ENCODE measurements around the gene TRPC1.
"Not testable (repeated sequence)": the region's sequence is repeated elsewhere in the genome, so short reads cannot be mapped to it uniquely, and the experiment has no call there.

Gene TRPC1

DNA sequence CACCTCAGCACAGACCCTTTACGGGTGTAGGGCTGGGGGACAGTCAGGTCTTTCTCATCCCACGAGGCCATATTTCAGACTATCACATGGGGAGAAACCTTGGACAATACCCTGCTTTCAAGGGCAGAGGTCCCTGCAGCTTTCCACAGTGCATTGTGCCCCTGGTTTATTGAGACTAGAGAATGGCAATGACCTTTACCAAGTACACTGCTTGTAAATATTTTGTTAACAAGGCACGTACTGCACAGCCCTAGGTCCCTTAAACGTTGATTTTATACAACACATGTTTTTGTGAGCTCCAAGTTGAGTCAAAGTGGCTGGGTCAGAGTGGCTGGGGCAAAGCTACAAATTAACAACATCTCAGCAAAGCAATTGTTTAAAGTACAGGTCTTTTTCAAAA lies 28.8 kb downstream of the TRPC1 start:
- DNase-seq (ENCODE audit: low read depth), result not testable (repeated sequence)

GRCh38 chr3:142754494-142754893 lies 30.7 kb downstream of the TRPC1 start:
- DNase-seq (ENCODE audit: low read depth), result no peak

GRCh38 chr3:142768338-142768737 lies 44.5 kb downstream of the TRPC1 start:
- DNase-seq (ENCODE audit: low read depth), result no peak

DNA sequence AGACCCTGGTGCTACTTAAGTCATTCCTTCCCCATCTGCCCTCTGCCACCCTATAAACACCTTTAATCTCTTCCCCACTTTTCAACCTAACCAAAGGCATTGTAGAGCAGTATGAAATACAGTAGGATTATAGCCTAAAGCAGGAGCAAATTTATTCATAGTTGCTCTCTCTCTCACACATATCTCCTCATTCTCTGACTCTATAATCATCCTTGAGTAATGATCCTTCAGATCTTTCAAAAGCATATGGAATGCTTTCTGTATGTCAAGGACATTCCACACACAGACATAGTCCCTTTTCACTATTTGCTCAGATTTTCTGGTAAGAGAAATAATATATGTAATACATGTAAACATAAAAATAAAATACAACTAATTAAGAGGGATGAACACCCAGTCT lies 54.1 kb downstream of the TRPC1 start:
- no peak for DNase-seq (ENCODE audit: low read depth)

- no peak for DNase-seq (ENCODE audit: low read depth)
Observed at GRCh38 chr3:142778541-142778940, 54.7 kb downstream of the TRPC1 start.

DNA sequence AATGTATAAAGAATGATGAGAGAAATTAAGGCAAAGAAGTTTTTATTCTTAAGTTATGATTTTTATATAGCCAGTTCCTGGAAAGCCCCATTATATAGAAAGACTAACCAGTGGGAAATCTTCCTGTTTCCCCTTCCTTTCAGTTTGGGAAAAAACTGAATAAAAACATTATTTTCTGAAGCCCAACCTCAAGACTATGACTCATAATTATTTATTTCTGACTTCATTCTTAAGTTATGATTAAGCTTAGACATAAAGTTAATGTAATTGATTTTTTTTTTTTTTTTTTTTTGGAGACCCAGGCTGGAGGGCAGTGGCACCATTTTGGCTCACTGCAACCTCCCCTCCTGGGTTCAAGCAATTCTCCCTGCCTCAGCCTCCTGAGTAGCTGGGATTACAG lies 55.8 kb downstream of the TRPC1 start:
- no peak for DNase-seq (ENCODE audit: low read depth)

- DNase-seq (ENCODE audit: low read depth), result no peak
Observed at GRCh38 chr3:142782616-142783015, 58.8 kb downstream of the TRPC1 start.

DNA sequence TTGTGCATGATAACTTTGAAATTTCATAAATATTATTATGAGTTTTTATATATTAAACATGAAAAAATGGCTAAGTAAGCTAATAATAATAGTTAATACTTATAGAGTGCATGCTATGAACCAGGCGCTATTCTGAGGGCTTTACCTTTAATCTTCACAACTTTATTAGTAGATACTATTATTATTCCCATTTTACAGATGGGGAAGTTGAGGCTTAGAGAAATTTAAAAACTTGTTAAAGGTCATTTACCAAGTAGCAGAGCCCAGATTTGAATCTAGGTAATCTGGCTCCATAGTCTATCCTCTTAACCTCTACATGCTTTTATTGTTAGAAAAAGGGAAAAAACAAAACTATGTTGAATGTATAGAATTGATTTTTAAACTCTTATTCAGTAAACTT lies 60.4 kb downstream of the TRPC1 start:
- DNase-seq (ENCODE audit: low read depth), result no peak

DNA sequence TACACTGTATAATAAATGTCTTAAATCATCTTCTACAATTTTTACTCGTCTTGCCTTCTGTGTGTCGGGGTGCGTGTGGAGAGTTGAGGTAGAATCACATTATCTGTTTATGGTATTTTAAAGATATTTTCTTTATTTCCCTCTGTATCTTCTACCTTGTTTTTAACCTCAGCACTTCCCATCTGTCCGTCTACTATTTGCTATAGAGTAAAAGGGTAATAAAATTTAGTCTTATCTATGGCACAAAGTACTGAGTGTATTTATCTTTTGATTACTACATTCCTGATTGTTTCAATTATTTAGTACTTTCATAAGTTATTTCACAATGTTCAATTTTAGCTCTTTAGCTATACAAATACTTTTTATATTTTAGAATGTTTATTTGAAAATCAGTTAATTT lies 62.2 kb downstream of the TRPC1 start:
- DNase-seq (ENCODE audit: low read depth), result no peak

DNA sequence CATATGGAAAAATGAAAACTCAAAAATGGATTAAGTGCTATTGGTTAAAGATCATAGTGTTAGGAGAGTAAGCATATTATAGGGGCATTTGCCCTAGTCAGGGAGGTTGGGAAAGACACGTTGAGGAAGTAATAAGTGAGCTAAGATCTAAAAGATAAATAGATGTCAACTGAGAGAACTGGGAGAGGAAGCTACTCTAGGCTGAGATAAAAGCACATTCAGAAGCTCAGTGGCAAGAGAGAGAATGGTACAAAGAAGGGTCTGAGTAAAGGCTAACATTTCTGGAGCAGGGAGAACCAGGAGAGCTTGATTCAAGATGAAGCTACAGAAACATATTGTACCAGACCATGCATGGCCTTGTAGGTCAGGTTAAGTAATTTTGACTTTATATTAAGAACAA lies 63.9 kb downstream of the TRPC1 start:
- no peak for DNase-seq (ENCODE audit: low read depth)

DNA sequence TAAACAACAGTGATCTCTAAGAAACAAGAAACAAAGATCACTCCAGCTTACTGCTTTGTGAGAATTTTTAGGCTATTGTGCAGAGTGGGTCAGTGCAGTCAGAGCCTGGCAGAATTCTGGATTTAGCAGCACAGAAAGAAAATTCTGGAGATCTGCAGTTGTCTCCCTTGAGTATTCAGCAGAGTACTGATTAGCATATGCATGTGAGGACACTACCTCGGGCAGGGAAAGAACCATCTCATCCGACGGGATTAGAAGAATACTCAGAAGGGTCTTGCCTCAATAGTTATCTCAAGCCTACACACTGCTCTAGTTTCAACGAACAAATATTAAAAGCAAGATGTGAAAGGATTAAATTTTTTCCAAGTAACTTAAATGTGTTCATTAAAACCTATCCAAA lies 70.7 kb downstream of the TRPC1 start:
- DNase-seq (ENCODE audit: low read depth), result no peak

- DNase-seq (ENCODE audit: low read depth), result no peak
Observed at GRCh38 chr3:142795332-142795731, 71.5 kb downstream of the TRPC1 start.

DNA sequence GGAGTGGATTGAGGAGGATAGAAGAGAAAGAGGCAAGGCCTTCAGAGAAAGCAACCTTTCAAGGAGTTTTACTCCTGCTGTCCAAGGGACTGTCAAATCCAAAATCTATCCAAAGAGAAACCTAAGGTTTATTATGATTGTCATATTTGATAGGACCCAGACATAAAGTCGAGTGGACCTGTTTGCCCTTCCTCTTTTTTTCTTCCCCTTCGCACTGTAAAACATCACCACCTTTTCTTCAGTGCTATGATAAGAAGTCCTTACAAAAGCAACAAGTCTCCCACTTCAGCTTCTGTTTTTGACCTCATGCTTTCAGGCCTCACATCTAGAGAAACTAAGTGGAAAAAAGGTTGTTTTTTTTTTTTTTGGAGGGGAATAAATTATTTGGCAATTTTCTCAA lies 73.0 kb downstream of the TRPC1 start:
- DNase-seq (ENCODE audit: low read depth), result no peak

- no peak for DNase-seq (ENCODE audit: low read depth)
Observed at GRCh38 chr3:142801746-142802145, 77.9 kb downstream of the TRPC1 start.

DNA sequence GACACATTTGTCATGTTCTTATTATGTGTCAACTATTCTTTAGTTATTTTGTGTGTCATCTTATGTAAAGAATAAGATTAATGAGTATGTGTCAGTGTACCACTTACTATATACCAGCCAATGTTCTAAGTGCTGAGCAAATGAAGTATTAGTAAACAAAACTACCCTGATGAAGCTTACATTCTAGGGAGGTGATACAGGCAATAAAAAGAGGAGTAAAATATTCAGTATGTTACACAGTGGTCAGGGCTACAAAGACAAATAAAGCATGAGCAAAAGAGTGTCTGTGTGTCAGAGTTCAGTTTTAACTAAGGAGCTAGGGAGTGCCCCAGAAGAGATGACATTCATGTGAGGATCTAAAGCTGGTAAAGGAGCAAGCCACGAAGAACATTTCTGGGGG lies 79.1 kb downstream of the TRPC1 start:
- DNase-seq (ENCODE audit: low read depth), result no peak

GRCh38 chr3:142808103-142808917 lies 84.5 kb downstream of the TRPC1 start:
- DNase-seq (ENCODE audit: low read depth), result peak; percentile 76

DNA sequence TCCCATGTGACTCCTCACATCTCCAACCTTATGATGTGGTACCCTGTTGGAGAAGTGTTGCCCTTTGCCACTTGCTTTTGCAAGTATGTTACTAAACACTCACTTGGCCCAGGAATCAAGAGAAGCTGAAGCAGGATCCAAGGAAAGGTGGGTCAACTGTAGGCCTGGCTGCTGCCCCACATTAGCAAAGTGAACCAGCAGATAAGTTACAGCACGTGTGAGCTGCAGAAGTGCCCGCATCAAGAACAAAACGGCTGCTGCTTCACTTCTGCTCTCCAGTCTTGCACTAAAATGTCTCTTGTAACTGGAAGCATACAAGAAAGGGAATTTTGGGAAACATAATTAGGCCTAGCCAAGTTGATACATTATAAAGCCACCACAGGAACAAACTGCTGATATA lies 85.4 kb downstream of the TRPC1 start:
- no peak for DNase-seq (ENCODE audit: low read depth)

DNA sequence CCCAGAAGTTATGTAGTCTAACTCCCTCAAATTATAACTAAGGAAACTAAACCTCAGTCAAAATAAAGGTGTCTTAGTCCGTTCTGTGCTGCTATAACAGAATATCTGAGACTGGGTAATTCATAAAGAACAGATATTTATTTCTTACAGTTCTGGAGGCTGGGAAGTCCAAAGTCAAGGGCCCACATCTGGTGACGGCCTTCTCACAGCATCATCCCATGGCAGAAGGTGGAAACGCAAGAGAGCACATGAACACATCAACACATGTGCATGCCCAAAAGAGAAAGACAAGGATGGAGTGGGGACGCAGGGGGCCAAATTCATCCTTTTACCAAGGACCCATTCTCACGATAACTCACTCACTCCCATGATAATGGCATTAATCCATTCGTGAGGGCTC lies 92.0 kb downstream of the TRPC1 start:
- no peak for DNase-seq (ENCODE audit: low read depth)

DNA sequence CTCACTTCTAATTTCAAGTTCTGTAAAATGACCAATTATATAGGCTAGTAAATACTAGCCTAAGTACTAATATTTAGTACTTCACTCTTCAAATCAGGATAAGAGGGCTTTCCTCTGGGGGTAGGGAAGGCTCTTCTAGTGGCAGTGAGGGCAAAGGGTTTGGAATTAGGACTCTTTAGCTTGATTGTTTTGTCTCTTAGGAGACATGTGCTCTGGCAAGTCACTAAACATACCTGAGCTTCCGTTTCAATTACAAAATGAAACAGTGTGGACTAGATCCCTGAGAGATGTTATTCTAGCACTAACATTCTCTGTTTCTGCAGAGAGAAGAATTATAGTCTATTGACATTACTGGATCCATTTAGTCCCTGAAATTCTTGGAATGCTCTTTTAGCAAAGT lies 93.5 kb downstream of the TRPC1 start:
- DNase-seq (ENCODE audit: low read depth), result no peak

DNA sequence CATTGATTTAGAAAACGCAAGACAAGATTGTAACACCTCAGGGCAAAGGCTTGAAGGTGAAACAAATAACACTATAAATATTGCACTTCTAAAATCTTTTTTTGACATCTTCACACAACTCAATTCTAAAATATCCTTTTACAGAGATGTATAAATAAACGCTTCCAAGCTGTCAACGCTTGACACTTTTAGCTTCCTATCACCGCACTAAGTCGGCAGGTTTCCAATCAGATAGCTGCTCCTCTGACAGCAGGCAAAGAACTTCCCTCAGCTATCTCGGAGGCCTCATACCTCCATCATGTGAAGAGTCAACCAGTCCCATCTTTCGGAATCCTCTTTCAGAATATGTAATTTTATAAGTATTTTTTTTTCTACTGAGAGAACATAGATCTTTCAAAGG lies 94.1 kb downstream of the TRPC1 start:
- DNase-seq (ENCODE audit: low read depth), result no peak

DNA sequence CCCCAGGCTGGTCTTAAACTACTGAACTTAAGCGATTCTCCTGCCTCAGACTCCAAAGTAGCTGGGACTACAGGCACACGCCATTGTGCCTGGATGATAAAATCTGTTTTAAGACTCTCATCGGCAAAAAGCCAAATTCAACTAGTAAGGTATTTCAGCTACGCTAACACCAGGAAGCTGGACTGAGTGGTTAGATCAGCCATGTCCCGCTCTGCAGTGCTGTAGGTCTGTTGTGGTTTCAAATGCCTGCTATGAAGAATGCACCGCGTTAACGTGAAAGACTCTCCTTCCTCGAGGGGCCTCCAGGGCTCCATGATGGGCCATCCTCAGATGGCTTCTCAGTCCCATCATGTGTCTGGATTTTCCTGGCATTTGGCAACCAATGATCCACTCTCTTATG lies 94.8 kb downstream of the TRPC1 start:
- DNase-seq (ENCODE audit: low read depth), result no peak

DNA sequence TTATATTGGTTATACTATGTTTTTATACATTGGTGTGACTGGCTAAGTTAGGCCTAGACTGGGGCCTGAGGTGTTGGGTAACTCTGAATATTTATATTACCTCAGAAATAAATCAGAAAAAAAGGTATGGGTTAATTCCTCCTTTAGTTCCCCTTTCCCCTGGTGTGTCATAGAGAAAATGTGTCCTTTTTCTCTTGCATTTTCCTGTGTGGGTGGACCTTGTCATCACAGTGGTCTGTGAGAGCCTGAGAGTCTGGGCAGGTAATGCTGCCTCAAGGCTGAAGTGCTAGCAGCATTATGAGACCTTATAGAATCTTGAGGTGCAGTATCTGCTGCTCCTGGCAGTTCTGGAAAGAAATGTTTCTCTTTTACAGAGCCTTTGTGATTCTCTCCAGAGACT lies 95.3 kb downstream of the TRPC1 start:
- DNase-seq (ENCODE audit: low read depth), result no peak

GRCh38 chr3:142828703-142829305 lies 105.0 kb downstream of the TRPC1 start:
- DNase-seq (ENCODE audit: low read depth), result peak; percentile 35

DNA sequence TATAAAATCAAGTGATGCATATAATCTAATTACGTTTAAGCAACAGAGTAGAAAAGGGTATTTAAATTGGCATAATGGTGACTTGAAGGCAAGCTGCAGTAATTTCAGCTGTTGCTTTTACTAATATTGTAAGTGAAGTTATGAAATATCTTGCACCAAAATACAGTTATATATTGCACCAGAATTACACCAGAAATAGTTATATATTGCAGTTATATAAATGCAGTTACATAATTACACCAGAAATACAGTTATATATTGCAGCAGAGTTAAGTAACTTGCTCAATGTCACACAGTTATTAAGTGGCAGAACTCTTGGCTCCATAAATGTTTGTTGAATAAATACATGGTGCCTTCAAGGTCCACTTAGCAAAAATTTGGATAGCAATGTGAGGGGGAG lies 113.7 kb downstream of the TRPC1 start:
- DNase-seq (ENCODE audit: low read depth), result no peak

Data from HS-5 (cell line).